GM12874 (cell line): ENCODE measurements around the gene DCAF6.

Source experiments
- CTCF ChIP-seq: IDR thresholded peaks from 2 replicates; pipeline ENCODE4 v1.5.1; 2011; ENCODE audit warnings: low read depth, mild to moderate bottlenecking, control low read depth, low read length, moderate library complexity; ENCODE audit not compliant: insufficient read depth

DCAF6 gene

GRCh38 chr1:167993720-167994119, 57.2 kb downstream of the DCAF6 start:
- no peak for TF ChIP-seq CTCF

- no peak for TF ChIP-seq CTCF
Measured at GRCh38 chr1:167994560-167994959, 58.1 kb downstream of the DCAF6 start.

GRCh38 chr1:167995038-167995437, 58.6 kb downstream of the DCAF6 start:
- no peak for TF ChIP-seq CTCF

- no peak for TF ChIP-seq CTCF
Measured at GRCh38 chr1:167996266-167996665, 59.8 kb downstream of the DCAF6 start.

GRCh38 chr1:167997037-167997575, 60.6 kb downstream of the DCAF6 start:
- TF ChIP-seq CTCF, result no peak

GRCh38 chr1:167999877-168000276, 63.4 kb downstream of the DCAF6 start:
- no peak for TF ChIP-seq CTCF

GRCh38 chr1:168000656-168001055, 64.2 kb downstream of the DCAF6 start:
- no peak for TF ChIP-seq CTCF
